22Rv1 (cell line): ENCODE data around the gene RAMAC.

Experiments
- CTCF ChIP-seq: fragments of 450-650 bp; IDR thresholded peaks from 2 replicates; pipeline ENCODE4 v1.5.1; 2017; ENCODE audit warnings: mild to moderate bottlenecking
- ZFX ChIP-seq: fragments of 450-650 bp; IDR thresholded peaks from 2 replicates; pipeline ENCODE4 v1.6.1; 2017; ENCODE audit warnings: antibody characterized with exemption, borderline replicate concordance

- no peak for TF ChIP-seq CTCF
- TF ChIP-seq ZFX = no peak
Observed at GRCh38 chr15:82963471-82964341, 22.3 kb upstream of the RAMAC start.
